GM12801 (cell line): ENCODE measurements around the gene AQP3.

Experiments
- CTCF ChIP-seq: IDR thresholded peaks from one replicate; pipeline ENCODE4 v1.5.1; 2011; ENCODE audit warnings: control low read depth; ENCODE audit not compliant: insufficient read length; ENCODE audit errors: extremely low read depth

AQP3 gene

GRCh38 chr9:33459115-33459514 lies 11.7 kb upstream of the AQP3 start:
- no peak for TF ChIP-seq CTCF

- no peak for TF ChIP-seq CTCF
These were observed 11.1 kb upstream of the AQP3 start for GRCh38 chr9:33458444-33458843.

- no peak for TF ChIP-seq CTCF
These were observed 8.6 kb upstream of the AQP3 start for GRCh38 chr9:33455945-33456344.

GRCh38 chr9:33453999-33454660 lies 6.7 kb upstream of the AQP3 start:
- TF ChIP-seq CTCF: no peak

- TF ChIP-seq CTCF: no peak
These were observed 6.0 kb upstream of the AQP3 start for GRCh38 chr9:33453286-33453860.

GRCh38 chr9:33452828-33453271 lies 5.5 kb upstream of the AQP3 start:
- TF ChIP-seq CTCF: no peak

GRCh38 chr9:33450621-33451146 lies 3.3 kb upstream of the AQP3 start:
- TF ChIP-seq CTCF: no peak
